Right lobe of liver (tissue), 6 donors: ENCODE results near the gene PDK2. TPM values are rescaled to one million over a fixed set of nuclear protein-coding genes. Genes with fewer than 3 reads are reported as not detected.

Experiments used
- ATAC-seq, 4 donors: fragments of 200-7000 bp; cut with Tn5 transposase; one replicate each; pipeline ENCODE4 v1.9.1; 2020; ENCODE audit warnings: mild to moderate bottlenecking in 4 of 4, moderate library complexity in 4 of 4
- DNase-seq, 3 donors: peaks; one replicate each; pipeline ENCODE4 v3.0.0-alpha.2; 2020
- H3K27ac ChIP-seq, 3 donors: fragments of 200-600 bp; one replicate each; pipeline ENCODE4 v1.8.0; 2022
- H3K27me3 ChIP-seq, 2 donors: fragments of 200-600 bp; one replicate each; pipeline ENCODE4 v1.8.0; 2022
- H3K36me3 ChIP-seq, 4 donors: fragments of 200-600 bp; sonication (generic) in 1 of 4; one replicate each; pipeline versions ENCODE4 v1.5.1 to v1.8.0; 2017 to 2022; ENCODE audit warnings: control low read depth in 1 of 4
- H3K4me1 ChIP-seq, 4 donors: fragments of 200-600 bp; sonication (generic) in 1 of 4; one replicate each; pipeline versions ENCODE4 v1.5.1 to v1.8.0; 2017 to 2022; ENCODE audit warnings: control low read depth in 1 of 4
- H3K4me3 ChIP-seq, 3 donors: fragments of 200-600 bp; one replicate each; pipeline ENCODE4 v1.8.0; 2022
- H3K9me3 ChIP-seq, 4 donors: fragments of 200-600 bp; sonication (generic) in 1 of 4; one replicate each; pipeline versions ENCODE4 v1.5.1 to v1.8.0; 2017 to 2022; ENCODE audit warnings: control low read depth in 1 of 4
- POLR2A ChIP-seq: fragments of 450-650 bp; IDR thresholded peaks from one replicate; pipeline ENCODE4 v1.6.1; 2017; ENCODE audit warnings: antibody characterized with exemption, mild to moderate bottlenecking
- WGBS: methylation state at CpG from one replicate; pipeline ENCODE4 v1.1.6; 2018; ENCODE audit warnings: low coverage, low lambda C conversion rate; ENCODE audit not compliant: insufficient coverage; ENCODE audit errors: missing lambda C conversion rate; 5-methylcytosine and 5-hydroxymethylcytosine counted together
- intact Hi-C, 2 donors: fragments of 100-400 bp; cut with DNase I; formaldehyde crosslinking; loops; one replicate each; pipeline versions ENCODE4 v1.11.2 to v1.14.1; 2022
- total RNA-seq, 6 experiments: library from RNA; depleted of rRNA in 2 of 6; stranded (reverse); fragments of >200 nt in 2 of 6; fragmentation: NEBNext Ultra II Directional in 3 of 6; extraction: Animal tissue kit (Norgen Biotek cat#: 25700) in 3 of 6; gene quantifications; one replicate each; pipeline versions ENCODE4 v1.1.0 to v1.2.4, GENCODE V29; 2016 to 2023
- TF ChIP-seq, protein P1 (sequence below), 4 donors: fragments of 200-600 bp in 3 of 4; fragments of 450-650 bp in 1 of 4; IDR thresholded peaks; one replicate each; pipeline versions ENCODE4 v1.5.1 to v1.8.0; 2016 to 2022; ENCODE audit warnings: antibody characterized with exemption in 4 of 4, mild to moderate bottlenecking in 2 of 4
- donor health status: DM: no; HTN: yes; CAD: no.
- donor health status: DM: no; HTN: no; CAD: no.
- donor health status: DM: no; HTN: no; CAD: no.
- donor health status: DM: no; HTN: yes; CAD: no.
- donor health status: DM: no; HTN: yes; CAD: no.

The PDK2 gene
- total RNA-seq, 6 experiments from 2014 or later = 25.0 to 58.0 (median 44.8) TPM

DNA sequence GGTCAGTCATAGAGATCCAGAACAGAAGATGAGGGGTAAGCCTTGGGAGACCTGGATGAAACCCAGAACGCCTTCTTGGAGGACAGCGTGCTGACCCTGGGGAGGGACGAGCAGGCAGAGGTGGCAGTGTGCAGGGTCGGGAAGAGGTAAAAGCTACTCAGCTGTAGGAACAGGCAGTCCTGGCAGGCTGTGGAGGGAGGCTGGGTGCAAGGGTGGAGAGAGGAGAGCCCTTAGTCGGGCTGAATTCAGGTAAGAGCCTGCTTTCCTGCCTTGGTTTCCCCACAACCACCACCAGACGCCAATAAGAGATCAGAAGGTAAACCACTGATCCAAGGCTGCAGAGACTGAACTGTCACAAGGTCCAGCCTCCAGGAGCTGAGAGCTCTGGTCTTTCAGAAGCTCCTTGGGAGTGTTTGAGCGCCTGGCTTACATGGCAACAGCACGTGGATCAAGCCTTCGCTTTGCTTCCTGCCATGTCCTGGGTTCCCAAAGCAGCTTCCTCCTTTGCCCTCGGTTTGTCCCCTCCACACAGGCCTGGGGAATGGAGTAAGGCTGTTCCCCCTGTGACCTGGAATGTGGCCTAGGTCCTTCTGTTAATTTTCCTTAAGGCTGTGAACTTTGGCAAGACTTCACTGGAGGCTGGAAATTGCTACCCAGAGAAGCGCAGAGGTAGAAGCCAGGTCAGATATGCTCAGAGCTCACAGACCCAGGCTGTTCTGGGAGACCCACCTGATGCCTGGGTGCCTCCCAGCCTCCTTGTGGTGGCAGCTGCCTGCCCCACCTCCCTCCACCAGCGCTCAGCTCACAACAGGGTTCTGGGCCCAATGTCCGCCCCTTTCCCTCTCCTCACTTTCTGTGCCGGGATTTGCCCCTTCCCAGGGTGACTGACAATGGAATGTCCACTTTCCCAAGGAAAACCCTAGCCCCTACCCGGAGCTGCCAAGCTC is 3.9 kb upstream of the PDK2 start:
- intact Hi-C loops = loop anchor here in 1 of 2 donors (5.0 kb wide), 1 partner anchor 64 kb away; no protein-coding TSS in a partner anchor
- H3K27ac ChIP-seq = no peak overlapping the region
- no peak for TF ChIP-seq POLR2A
- TF ChIP-seq, protein P1, sequence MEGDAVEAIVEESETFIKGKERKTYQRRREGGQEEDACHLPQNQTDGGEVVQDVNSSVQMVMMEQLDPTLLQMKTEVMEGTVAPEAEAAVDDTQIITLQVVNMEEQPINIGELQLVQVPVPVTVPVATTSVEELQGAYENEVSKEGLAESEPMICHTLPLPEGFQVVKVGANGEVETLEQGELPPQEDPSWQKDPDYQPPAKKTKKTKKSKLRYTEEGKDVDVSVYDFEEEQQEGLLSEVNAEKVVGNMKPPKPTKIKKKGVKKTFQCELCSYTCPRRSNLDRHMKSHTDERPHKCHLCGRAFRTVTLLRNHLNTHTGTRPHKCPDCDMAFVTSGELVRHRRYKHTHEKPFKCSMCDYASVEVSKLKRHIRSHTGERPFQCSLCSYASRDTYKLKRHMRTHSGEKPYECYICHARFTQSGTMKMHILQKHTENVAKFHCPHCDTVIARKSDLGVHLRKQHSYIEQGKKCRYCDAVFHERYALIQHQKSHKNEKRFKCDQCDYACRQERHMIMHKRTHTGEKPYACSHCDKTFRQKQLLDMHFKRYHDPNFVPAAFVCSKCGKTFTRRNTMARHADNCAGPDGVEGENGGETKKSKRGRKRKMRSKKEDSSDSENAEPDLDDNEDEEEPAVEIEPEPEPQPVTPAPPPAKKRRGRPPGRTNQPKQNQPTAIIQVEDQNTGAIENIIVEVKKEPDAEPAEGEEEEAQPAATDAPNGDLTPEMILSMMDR (IDR thresholded peaks at IDR 0.05) = no peak
- ATAC-seq (no peak), DNase-seq (peak in 1 of 3 donors; percentile 45)
- H3K9me3 ChIP-seq = no peaks in the 10 kb centered on the region
- 56% methylated on average over 7 of the region's 15 CpGs for WGBS
- no peaks in the 10 kb centered on the region for H3K27me3 ChIP-seq
- H3K4me1 ChIP-seq = peaks cover 0 to 6% (median 0%) of the 10 kb centered on the region in 4 donors
- no peak overlapping the region for H3K4me3 ChIP-seq
- H3K36me3 ChIP-seq = no peaks in the 10 kb centered on the region

GRCh38 chr17:50091918-50092285 is 3.2 kb upstream of the PDK2 start:
- ATAC-seq (no peak), DNase-seq (peak in 1 of 3 donors; percentile 4)
- no peak for TF ChIP-seq POLR2A
- TF ChIP-seq, protein P1 (IDR thresholded peaks at IDR 0.05) = no peak
- no peaks in the 10 kb centered on the region for H3K36me3 ChIP-seq
- no peaks in the 10 kb centered on the region for H3K9me3 ChIP-seq
- H3K27me3 ChIP-seq = no peaks in the 10 kb centered on the region
- no peak overlapping the region for H3K4me3 ChIP-seq
- 100% methylated on average over 1 of the region's 2 CpGs for WGBS
- peaks cover 0 to 11% (median 0%) of the 10 kb centered on the region in 4 donors for H3K4me1 ChIP-seq
- H3K27ac ChIP-seq = no peak overlapping the region
- intact Hi-C loops = loop anchor here in 1 of 2 donors (5.0 kb wide), 1 partner anchor 65 kb away; no protein-coding TSS in a partner anchor

GRCh38 chr17:50093246-50093645 is 1.9 kb upstream of the PDK2 start:
- Histone ChIP-seq H3K9me3 (no peaks in the 10 kb centered on the region), H3K4me1 (peaks cover 0 to 25% (median 4%) of the 10 kb centered on the region in 4 donors), H3K27me3 (no peaks in the 10 kb centered on the region), H3K4me3 (no peak overlapping the region), H3K36me3 (peaks cover 0 to 5% (median under 1%) of the 10 kb centered on the region in 4 donors), H3K27ac (no peak overlapping the region)
- no peak for ATAC-seq
- 86% methylated on average over 3 of the region's 3 CpGs for WGBS
- TF ChIP-seq, protein P1 (IDR thresholded peaks at IDR 0.05) = no peak
- no peak for TF ChIP-seq POLR2A
- no peak for DNase-seq
- intact Hi-C loops = loop anchor here in 1 of 2 donors (5.0 kb wide), 1 partner anchor 66 kb away; no protein-coding TSS in a partner anchor

DNA sequence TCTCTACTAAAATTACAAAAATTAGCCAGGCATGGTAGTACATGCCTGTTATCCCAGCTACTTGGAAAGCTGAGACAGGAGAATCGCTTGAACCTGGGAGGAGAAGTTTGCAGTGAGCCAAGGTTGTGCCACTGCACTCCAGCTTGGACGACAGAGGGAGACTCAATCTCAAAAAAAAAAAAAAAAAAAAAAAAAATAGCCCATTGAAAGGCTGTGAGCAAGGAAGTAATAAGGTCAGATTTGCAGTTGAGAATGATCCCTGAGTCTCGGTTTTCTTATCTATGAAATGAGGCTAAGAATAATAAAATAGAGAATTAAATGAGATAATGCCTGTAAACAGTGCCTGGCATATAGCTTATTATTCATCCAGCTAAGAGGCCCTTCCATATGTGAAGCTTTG is 1.3 kb upstream of the PDK2 start:
- H3K36me3 ChIP-seq = peaks cover 0 to 9% (median 4%) of the 10 kb centered on the region in 4 donors
- intact Hi-C loops = loop anchor here in 1 of 2 donors (5.0 kb wide), 1 partner anchor 67 kb away; no protein-coding TSS in a partner anchor
- no peaks in the 10 kb centered on the region for H3K27me3 ChIP-seq
- H3K27ac ChIP-seq = no peak overlapping the region
- DNase-seq = no peak
- ATAC-seq = no peak
- no peaks in the 10 kb centered on the region for H3K9me3 ChIP-seq
- no peak for TF ChIP-seq POLR2A
- TF ChIP-seq, protein P1 (IDR thresholded peaks at IDR 0.05) = no peak
- no peak overlapping the region for H3K4me3 ChIP-seq
- 32% methylated on average over 3 of the region's 3 CpGs for WGBS
- peaks cover 0 to 30% (median 4%) of the 10 kb centered on the region in 4 donors for H3K4me1 ChIP-seq
